GM21367 (cell line): ENCODE measurements around the gene CLIC6.

Experiments used
- ATAC-seq: cut with Tn5 transposase; IDR thresholded peaks from one replicate; pipeline ENCODE4 v1.9.1; 2021; ENCODE audit not compliant: unreplicated experiment

Gene CLIC6

DNA sequence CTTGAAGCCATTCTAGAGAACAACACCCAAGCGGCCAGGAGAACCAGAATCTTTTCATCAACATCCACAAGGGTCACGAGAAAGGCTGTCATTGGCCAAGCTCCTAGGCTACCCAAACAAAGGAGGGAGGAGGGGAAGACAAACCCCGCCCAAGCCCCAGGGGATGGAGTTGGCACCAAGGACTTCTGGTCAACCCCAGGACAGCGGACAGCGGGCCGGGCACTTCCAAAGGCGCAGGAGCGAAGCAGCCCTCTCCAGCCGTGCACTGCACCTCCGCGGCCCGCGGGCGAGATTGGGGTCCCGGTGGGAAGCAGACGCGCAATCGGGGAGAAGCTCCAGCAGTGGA, at the start of gene CLIC6:
Gene CLIC6, plus strand, starts transcription at position 192 of the 346 bp plus-strand sequence. CDS start 395 bp downstream, outside the sequence.
- no peak for ATAC-seq

DNA sequence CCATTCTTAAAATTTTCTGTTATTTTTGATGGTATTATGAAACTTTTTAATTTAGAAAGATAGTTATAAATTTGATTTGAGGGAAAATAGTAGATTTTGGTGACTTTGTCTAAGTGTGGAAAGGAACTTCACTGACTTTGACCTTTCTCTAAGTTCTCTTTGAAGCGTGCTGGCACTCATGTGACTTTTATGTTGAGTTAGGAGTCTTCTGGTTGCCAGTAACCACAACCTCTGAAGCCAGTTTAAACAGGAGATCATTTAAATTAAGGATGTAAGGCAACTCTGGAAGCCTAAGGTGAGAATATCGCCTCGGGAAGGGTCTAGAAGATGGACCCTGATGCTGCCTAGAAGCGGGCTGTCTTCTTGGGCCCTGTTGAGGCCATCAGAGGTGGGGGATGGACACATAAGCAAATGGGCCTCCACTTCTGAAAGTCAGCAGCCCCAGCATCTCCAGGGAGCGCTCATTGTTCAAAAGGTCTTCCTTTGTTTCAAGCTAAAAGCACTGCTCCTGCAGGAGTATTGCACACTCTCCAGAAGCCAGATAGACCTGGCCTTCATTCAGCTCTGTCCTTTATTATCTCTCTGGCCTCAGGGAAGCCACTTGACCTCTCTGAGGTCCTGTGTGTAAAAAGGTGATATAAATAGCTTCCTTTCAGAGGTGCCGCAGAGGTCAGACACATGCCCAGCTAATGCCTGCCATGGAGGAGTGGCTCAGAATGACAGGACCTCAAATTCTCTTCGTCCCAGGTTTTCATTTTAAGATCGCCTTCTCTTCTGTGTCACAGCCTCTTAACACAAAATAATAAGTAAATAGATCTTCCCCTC, 48.7 kb upstream of the CLIC6 start:
- no peak for ATAC-seq

DNA sequence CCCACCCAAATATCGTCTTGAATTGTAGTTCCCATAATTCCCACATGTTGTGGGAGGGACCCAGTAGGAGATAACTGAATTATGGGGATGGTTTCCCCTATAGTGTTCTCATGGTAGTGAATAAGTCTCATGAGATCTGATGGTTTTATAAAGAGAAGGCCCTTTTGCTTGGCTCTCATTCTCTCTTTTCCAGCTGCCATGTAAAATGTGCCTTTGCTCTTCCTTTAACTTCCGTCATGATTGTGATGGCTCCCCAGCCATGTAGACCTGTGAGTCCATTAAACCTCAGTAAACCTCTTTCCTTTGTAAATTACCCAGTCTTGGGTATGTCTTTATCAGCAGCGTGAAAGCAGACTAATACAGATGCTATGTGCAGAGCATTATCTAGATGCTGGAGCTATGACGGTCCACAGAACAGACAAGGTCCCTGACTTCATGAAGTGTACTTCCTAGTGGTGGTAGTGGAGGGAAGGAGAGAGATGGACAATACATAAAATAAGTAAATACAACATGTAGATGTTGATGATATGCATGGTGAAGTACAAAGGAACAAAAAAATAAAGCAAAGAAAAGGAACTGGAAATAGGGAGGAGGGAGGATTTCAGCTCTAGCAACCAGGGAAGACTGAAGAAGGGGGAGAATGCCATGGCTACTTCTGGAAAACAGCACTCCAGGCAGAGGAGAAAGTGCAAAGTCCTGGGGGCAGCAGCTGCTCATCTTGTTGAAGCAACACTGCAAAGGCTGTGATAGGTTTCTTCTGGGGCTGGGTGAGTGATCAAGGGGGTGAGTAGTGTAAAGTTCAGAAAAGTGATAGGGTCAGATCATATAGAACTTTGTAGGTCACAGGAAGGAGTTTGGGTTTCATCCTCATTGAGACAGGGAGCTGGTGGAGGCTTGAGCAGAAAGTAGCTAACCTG, 47.1 kb upstream of the CLIC6 start:
- ATAC-seq: no peak

DNA sequence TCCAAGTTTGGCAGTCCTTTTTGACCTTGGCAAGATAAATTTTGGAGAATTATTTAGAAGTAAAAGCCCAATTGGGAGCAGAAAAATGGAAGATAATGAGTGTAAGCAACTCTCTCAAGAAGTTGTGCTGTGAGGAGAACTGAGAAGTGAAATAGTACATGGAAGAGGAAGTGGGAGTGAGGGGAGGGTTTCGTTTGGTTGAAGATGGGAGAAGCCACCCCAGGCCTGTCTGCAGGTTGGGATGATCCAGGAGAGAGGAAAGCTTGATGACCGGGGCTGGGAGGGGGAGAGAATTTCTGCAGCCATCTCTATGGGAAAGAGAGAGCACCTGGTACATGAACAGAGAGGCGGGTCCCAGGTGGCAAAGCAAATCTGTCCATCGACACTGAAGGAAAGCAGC, 45.3 kb upstream of the CLIC6 start:
- no peak for ATAC-seq

DNA sequence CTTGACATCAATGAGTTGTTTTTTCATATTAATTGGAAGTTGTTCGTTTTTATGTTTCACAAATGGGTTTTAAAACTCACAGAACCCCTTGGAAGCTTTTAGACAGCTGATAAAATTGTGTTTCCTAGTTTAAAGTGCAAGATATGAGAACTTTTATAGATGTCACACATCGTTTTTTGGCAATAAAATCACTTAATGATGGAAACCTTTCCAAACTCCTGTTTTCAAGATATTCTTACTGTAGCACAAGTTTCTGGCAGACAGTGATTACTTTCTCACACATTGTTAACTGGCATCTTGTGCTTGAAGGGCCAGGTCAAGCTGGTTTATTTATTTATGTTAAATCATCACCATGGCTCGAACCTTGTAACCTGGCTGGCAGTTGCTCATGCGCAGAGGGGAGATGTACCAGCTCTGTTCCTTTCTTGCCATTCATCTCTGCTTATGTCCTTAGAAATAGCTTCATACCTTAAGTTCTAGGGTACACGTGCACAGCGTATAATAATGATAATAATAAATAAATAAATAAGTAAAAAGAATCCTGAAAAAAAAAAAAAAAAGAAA, 43.7 kb upstream of the CLIC6 start:
- no peak for ATAC-seq

DNA sequence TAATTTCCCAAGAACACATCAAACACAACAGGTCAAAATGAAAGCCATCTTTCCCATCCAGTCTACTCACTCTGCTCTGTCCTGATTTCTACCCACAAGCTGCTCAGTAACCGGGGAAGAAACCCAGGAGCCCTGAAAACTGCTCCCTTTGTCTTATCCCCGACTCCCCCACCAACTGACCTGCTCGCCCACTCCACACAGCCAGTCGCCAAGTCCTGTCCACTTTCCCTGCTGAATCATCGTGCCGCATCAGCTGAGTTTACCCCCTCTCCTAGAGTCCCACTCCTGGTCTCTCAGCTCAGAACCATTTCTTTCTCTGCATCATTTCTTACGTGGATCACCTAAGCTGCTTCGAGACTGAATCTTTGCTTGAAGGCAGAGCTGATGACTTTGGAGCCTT, 42.7 kb upstream of the CLIC6 start:
- no peak for ATAC-seq

DNA sequence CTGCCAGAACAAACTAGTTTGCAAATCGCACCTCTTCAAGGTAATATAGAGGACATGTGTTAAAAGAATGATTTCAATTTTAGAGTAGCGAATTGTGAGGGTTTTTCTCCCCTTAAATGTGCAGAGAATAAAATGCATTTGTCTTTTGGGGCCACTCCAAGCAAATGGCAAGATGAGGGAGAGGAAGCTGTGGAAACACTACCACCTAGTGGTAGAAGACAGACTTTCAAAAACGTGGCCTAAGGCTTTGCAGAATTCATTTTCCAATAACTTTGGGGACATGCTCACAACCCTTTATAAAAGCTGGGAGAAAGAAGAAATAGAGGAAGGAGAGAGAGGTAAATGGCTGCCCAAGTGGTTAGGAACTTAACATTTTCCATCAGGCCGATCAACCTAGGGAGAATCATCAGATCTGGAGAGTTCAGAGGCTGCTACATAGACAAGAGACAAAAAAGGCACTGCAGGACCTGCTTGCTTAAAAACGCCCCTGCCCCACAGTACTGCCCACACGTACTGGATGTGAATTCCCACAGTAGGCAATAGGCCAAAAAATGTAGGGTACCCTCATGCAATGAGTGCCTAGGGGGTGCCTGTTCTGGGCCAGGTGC, 38.2 kb upstream of the CLIC6 start:
- ATAC-seq: no peak

DNA sequence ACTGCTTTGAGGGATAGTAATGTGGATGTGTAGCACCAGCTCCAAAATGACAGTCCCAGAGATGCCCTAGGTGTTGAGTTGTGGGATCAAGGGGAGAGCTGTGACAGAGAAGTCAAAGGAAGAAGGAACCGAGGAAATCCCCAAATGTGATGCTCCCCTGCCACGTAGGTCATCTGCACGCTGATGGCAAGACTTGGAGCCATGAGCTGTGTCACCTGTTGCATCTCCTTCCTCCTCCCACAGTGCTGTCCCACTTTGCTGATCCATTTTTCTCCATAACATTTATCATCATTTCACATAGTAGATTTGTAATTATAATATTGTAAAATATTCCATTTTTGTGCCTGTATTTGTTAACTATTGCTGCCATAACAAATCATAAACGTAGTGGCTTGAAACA, 36.3 kb upstream of the CLIC6 start:
- ATAC-seq: no peak

DNA sequence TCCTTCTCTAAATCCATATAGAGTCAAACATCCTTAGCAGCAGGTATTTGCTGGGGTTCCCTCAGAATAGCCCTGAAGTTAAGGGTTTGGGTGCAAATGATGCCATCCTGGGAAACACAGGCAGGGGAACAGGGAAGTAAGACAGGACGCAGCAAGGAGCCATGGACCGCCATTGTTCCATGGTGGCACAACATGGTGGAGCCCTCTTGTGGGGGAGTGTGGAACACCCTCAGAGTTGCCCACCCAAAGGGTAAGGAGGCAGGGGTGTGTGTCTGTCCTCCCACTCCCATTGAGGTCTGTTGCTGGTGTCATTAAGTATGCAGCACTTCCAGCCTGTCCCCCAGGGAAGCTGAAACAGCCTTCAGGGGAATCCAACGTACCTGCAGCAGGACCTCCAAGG, 33.5 kb upstream of the CLIC6 start:
- ATAC-seq: no peak

DNA sequence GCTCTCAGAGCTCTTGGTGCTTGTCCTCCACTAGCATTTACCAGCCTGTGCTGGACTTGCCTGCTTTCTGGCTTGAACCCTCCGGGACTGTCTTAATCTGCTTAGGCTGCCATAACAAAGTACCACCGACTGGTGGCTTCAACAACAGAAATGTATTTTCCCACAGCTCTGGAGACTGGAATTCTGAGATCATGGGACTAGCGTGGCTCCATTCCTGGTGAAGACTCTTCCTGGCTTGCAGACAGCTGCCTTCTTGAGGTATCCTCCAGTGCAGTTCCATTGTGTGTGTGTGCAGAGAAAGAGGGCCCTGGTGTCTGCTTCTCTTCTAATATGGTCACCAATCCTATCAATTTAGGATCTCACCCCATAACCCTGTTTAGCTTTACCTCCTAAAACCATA, 31.8 kb upstream of the CLIC6 start:
- ATAC-seq: no peak

GRCh38 chr21:34639250-34639649, 29.5 kb upstream of the CLIC6 start:
- ATAC-seq: no peak

DNA sequence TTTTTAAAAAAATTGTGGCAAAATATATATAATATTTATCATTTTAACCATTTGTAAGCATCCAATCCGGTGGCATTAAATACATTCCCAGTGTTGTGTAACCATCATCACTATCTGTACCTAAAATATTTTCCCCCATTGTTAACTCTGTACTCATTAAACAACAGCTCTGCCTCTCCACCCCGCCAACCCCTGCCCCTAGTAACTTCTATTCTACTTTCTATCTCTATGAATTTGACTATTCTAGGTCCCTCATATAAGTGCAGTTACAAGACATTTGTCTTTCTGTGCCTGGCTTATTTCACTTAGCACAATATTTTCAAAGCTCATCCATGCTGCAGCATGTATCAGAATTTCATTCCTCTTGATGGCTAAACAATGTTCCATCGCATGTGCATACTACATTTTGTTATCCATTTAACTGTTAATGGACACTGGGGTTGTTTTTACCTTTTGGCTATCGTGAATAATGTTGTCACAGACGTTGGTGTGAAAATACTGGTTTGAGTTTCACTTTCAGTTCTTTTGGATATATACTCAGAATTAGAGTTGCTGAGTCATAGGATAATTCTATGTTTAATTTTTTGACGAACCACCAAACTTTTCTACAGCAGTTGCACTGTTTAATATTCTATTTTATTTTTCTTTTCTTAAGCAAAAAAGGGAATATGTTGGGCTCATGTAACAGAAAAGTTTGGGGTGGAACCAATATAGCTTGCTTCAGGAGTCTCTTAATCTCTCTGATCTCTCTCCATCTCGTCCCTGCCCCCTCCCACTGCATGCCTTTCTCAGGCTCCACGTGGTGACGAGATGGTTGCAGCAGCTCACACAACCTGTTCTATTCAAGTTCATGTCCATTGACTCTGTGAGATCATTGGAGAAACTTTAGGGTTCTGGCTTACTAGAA, 28.7 kb upstream of the CLIC6 start:
- ATAC-seq: no peak

DNA sequence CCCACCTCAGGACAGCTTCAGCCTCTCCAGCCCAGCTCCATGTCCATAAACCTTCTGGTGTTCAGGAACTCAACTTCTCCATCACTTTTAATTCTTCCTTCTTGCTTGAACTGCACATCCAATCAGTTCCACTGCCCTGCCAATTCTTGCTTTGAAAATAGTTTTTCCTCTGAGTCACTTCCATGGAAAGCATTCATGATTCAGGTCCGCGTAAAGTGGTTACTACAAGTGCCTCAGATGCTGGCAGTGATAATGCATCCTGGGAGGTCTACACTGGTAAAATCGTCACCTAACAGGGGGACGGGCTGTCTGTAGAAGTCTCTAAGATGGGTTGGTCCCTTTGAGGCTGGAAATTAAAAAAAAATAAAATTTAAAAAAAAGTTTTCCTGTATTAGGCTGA, 27.9 kb upstream of the CLIC6 start:
- no peak for ATAC-seq

- peak; percentile 42 for ATAC-seq
Observed at GRCh38 chr21:34642211-34643075, 26.4 kb upstream of the CLIC6 start.

DNA sequence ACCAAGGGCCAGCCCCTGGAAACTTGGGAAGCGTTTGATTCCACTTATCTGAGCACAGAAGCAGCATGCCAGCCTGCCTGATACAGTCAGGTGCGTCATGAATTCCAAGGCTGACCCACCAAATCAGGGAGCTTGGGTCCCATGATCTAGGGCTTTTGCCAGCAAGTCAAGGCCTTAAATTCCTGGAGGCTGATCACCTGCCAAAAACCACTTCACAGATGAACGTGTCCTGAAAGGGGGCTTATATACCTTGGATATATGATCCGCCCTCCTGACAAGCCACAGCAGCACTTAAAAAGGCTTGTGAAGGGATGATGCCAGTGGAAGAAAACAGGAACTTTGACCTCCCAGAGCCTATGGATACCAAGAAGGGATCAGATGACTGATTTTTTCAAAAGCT, 24.0 kb upstream of the CLIC6 start:
- ATAC-seq: no peak

DNA sequence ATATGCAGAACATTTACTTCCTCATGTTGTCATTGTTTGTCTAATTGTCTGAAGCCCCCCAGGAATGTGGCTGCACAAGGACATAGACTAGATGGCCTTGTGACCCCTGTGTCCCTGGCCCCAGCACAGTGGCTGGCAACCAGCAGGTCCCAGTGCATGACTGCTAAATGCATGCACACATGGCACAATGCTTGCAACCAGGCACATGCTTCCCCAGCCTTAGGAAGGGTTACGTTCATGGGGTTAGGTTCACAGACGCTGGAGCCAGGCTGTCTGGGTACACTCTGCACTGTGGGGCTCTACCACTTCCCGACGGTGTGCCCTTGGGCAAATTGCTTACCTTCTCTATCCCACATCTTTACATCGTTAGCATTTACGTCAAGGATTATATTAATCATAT, 21.2 kb upstream of the CLIC6 start:
- ATAC-seq: no peak

GRCh38 chr21:34648739-34649297, 20.0 kb upstream of the CLIC6 start:
- no peak for ATAC-seq

DNA sequence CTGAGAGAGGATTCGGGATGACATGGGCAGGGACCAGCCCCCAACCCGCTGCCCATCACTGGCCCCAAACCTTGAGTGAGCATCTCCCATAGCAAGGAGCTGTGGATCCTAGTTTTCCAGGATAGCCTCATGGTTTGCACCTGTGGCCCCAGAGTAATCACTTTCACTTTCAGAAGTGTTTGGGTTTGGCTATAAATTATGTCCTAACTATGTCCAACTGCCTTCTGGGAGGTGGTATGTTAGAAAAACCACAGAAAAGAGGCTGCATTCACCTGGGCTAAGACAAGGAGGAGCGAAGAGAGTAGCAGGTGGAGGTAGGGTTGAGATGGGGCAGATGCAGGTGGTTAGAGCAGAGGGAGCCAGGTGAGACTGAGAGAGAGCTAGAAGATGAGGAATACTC, 19.4 kb upstream of the CLIC6 start:
- ATAC-seq: no peak

DNA sequence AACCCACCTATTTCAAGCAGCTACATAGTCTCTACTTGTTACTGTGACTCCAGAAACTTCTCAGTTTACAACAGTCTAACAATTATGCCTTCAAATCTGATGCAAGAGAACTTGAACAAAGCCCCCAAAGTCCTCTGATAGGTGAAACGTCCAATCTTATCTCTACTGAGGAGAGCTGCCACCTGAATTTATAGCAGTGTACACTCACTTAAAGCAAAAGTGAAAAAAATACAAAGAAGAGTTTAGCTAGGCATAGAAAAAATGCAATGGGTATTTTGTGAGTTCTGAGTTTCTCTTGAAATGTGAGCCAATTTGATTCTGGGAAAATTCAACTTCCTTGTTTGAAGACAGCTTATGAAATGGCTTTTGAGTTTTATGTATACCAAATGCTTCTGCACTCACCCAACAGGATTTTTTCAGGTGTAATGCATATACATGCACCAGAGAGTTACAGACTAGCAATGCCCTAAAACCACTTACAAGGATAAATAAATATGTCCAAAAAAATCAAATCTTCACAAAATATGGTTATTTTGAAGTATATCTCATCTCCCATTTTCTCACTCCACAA, 17.8 kb upstream of the CLIC6 start:
- no peak for ATAC-seq
